SK-N-SH (cell line): Measurements from ENCODE around the gene TNFRSF4. TPM values are rescaled to one million over a fixed set of nuclear protein-coding genes. Genes with fewer than 3 reads are reported as not detected.

Experiments
- CTCF ChIA-PET: fragments of 300-600, 350-600 bp; formaldehyde crosslinking; extraction: SDS; loops from one replicate; lab custom pipeline; 2021; lab: Yijun Ruan, JAX
- POLR2A ChIA-PET: fragments of 350-600 bp; sonication (Branson Sonifier 250); formaldehyde crosslinking; extraction: SDS; loops from one replicate; lab custom pipeline; 2020; ENCODE audit warnings: antibody characterized with exemption, inconsistent platforms; lab: Yijun Ruan, JAX
- DNase-seq: peaks from one replicate; pipeline ENCODE4 v3.0.0; 2012
- H2AFZ ChIP-seq: fragments of 200-600 bp; sonication (generic); 2 replicates; pipeline ENCODE4 v1.8.1; 2016; ENCODE audit warnings: antibody characterized with exemption, mild to moderate bottlenecking, low read depth
- H3F3A ChIP-seq: fragments of 200-600 bp; sonication (generic); replicated peaks from 2 replicates; pipeline ENCODE3; 2016; ENCODE audit warnings: antibody characterized with exemption, mild to moderate bottlenecking; ENCODE audit not compliant: insufficient read depth
- H3K27ac ChIP-seq, 2 experiments: fragments of 200-500 bp in 1 of 2; fragments of 200-600 bp in 1 of 2; sonication (Bioruptor generic) in 1 of 2; sonication (generic), shearing (Covaris generic) in 1 of 2; 2 replicates each; pipeline versions ENCODE4 v1.5.1 to v1.6.1; 2014 to 2016; ENCODE audit warnings: low read depth in 2 of 2, inconsistent platforms in 1 of 2, low read length in 1 of 2, mild to moderate bottlenecking in 1 of 2, mixed read lengths in 1 of 2
- H3K27me3 ChIP-seq: fragments of 200-600 bp; sonication (generic), shearing (Covaris generic); 2 replicates; pipeline ENCODE4 v1.6.1; 2016; ENCODE audit warnings: mixed run types; ENCODE audit not compliant: insufficient read depth
- H3K36me3 ChIP-seq, 2 experiments: fragments of 200-500 bp in 1 of 2; fragments of 200-600 bp in 1 of 2; sonication (Bioruptor generic) in 1 of 2; sonication (generic) in 1 of 2; replicated peaks in 1 of 2; 2 replicates each; pipeline versions ENCODE3 to v1.5.1; 2014 to 2016; ENCODE audit warnings: low read length in 1 of 2, mild to moderate bottlenecking in 1 of 2; ENCODE audit not compliant: insufficient read depth in 2 of 2, control insufficient read depth in 1 of 2
- H3K4me1 ChIP-seq, 2 experiments: fragments of 200-500 bp in 1 of 2; fragments of 200-600 bp in 1 of 2; sonication (Bioruptor generic) in 1 of 2; sonication (generic), shearing (Covaris generic) in 1 of 2; 2 replicates each; pipeline versions ENCODE4 v1.5.1 to v1.6.1; 2014 to 2016; ENCODE audit warnings: low read depth in 1 of 2, low read length in 1 of 2, mixed run types in 1 of 2; ENCODE audit not compliant: insufficient read depth in 2 of 2, control insufficient read depth in 1 of 2
- H3K4me2 ChIP-seq: fragments of 200-600 bp; sonication (generic), shearing (Covaris generic); 2 replicates; pipeline ENCODE4 v1.6.1; 2017; ENCODE audit warnings: mixed run types
- H3K4me3 ChIP-seq, 2 experiments: fragments of 200-500 bp in 1 of 2; fragments of 200-600 bp in 1 of 2; sonication (Bioruptor generic) in 1 of 2; sonication (generic), shearing (Covaris generic) in 1 of 2; 2 replicates each; pipeline versions ENCODE4 v1.5.1 to v1.8.1; 2014 to 2016; ENCODE audit warnings: low read depth in 2 of 2, inconsistent platforms in 1 of 2, low read length in 1 of 2, mild to moderate bottlenecking in 1 of 2, mixed read lengths in 1 of 2, moderate library complexity in 1 of 2
- H3K79me2 ChIP-seq: fragments of 200-600 bp; sonication (generic); 2 replicates; pipeline ENCODE4 v1.8.1; 2017; ENCODE audit warnings: mild to moderate bottlenecking; ENCODE audit not compliant: insufficient read depth
- H3K9ac ChIP-seq: fragments of 200-600 bp; sonication (generic); 2 replicates; pipeline ENCODE4 v1.6.1; 2017; ENCODE audit warnings: mixed run types
- H3K9me2 ChIP-seq: fragments of 200-600 bp; sonication (generic); 2 replicates; pipeline ENCODE4 v1.6.1; 2017; ENCODE audit warnings: mixed run types
- H3K9me3 ChIP-seq: fragments of 200-600 bp; sonication (generic); 2 replicates; pipeline ENCODE4 v1.6.1; 2017; ENCODE audit warnings: mixed run types, mild to moderate bottlenecking, moderate library complexity
- H4K20me1 ChIP-seq: fragments of 200-600 bp; sonication (generic); 2 replicates; pipeline ENCODE4 v1.6.1; 2017; ENCODE audit warnings: mild to moderate bottlenecking, mixed run types; ENCODE audit not compliant: insufficient read depth
- ELF1 ChIP-seq: IDR thresholded peaks from 2 replicates; pipeline ENCODE4 v1.4.0; 2012
- EZH2phosphoT487 ChIP-seq: fragments of 200-600 bp; sonication (generic); IDR thresholded peaks from 2 replicates; pipeline ENCODE4 v1.6.1; 2017; ENCODE audit warnings: low read depth, mixed run types, mild to moderate bottlenecking, antibody characterized with exemption, moderate library complexity, borderline replicate concordance
- GABPA ChIP-seq: IDR thresholded peaks from 2 replicates; pipeline ENCODE4 v1.4.0; 2012; ENCODE audit warnings: low read depth, mild to moderate bottlenecking
- GATA2 ChIP-seq: sonication (generic); formaldehyde crosslinking; IDR thresholded peaks from 2 replicates; pipeline ENCODE4 v1.5.0; 2020; ENCODE audit warnings: mild to moderate bottlenecking, missing genetic modification reagents
- MAX ChIP-seq: IDR thresholded peaks from 2 replicates; pipeline ENCODE4 v1.4.0; 2012; ENCODE audit warnings: low read depth
- MXI1 ChIP-seq: IDR thresholded peaks from 2 replicates; pipeline ENCODE4 v1.6.1; 2012; ENCODE audit warnings: mild to moderate bottlenecking, low read depth, low read length, improper control_type of control experiment
- POLR2AphosphoS5 ChIP-seq: IDR thresholded peaks from 2 replicates; pipeline ENCODE4 v1.6.1; 2012; ENCODE audit warnings: low read depth, low read length
- RXRA ChIP-seq: IDR thresholded peaks from 2 replicates; pipeline ENCODE4 v1.4.0; 2012; ENCODE audit warnings: low read depth, mild to moderate bottlenecking, borderline replicate concordance
- SMC3 ChIP-seq: IDR thresholded peaks from 2 replicates; pipeline ENCODE4 v1.6.1; 2012; ENCODE audit warnings: low read depth, low read length, improper control_type of control experiment
- TEAD4 ChIP-seq: IDR thresholded peaks from 2 replicates; pipeline ENCODE4 v1.4.0; 2012; ENCODE audit warnings: mild to moderate bottlenecking, borderline replicate concordance; ENCODE audit not compliant: insufficient read depth
- USF2 ChIP-seq: fragments of 150-350 bp; IDR thresholded peaks from 2 replicates; pipeline ENCODE4 v1.6.1; 2017; ENCODE audit warnings: antibody characterized with exemption, low read length, low read depth, borderline replicate concordance
- YY1 ChIP-seq: IDR thresholded peaks from 2 replicates; pipeline ENCODE4 v1.4.0; 2012; ENCODE audit warnings: low read depth, mild to moderate bottlenecking
- WGBS: methylation state at CpG from one replicate; pipeline ENCODE4 v1.1.6; 2017; ENCODE audit warnings: low lambda C conversion rate; 5-methylcytosine and 5-hydroxymethylcytosine counted together
- polyA plus RNA-seq, 3 experiments: library from polyadenylated mRNA; depleted of rRNA; stranded (reverse); fragments of >200 nt; gene quantifications; 2 replicates each; pipeline ENCODE4 v1.2.3, GENCODE V29; 2012
- TF ChIP-seq, protein P1 (sequence below): fragments of 150-350 bp; IDR thresholded peaks from 2 replicates; pipeline ENCODE4 v1.6.1; 2016; ENCODE audit warnings: mild to moderate bottlenecking, low read depth, low read length
- TF ChIP-seq, protein P2 (sequence below): IDR thresholded peaks from 2 replicates; pipeline ENCODE4 v1.4.0; 2012; ENCODE audit warnings: low read depth, borderline replicate concordance

TNFRSF4 gene
- polyA plus RNA-seq, 1 of the 3 experiments (the other 2 are of a cell fraction): not detected

DNA sequence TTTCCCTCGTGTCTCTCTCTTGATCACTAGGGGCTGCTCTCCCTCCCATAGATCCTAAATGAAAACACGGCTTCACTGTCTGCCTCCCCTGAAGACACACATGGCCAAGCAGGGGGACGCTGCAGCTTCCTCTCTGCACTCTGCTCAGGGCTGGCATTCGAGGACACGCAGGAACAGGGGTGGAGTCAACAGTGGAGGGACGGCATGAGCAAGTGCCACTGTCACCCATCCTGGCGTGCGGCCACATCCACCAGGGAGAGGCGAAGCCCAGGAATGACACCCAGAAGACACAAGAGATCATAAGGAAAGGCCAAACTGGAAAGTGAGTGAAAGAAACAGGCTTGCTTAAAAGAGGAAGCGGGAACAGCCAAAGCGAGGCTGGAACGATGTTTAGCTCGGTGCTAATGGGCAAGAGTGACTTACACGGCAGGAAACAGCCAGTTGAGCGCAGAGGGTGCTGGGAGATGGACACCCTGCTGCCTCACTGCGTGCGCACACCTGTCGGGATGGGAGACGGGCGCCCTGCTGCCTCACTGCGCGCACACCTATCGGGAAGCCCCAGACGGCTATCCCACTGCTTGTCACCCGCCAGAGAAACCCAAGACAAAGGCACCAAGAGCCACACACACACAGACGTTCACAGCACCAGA, 46.1 kb upstream of the TNFRSF4 start:
- Histone ChIP-seq H3K36me3 (peaks cover 19 to 66% of the 10 kb centered on the region in 2 experiments), H4K20me1 (peaks cover 38% of the 10 kb centered on the region), H3K79me2 (peaks cover 44% of the 10 kb centered on the region), H3K27ac (no peak overlapping the region), H3F3A (peaks cover 6% of the 10 kb centered on the region), H3K4me3 (no peak overlapping the region), H3K27me3 (no peaks in the 10 kb centered on the region), H2AFZ (no peak overlapping the region), H3K9me2 (no peaks in the 10 kb centered on the region), H3K9ac (no peak overlapping the region), H3K4me2 (no peak overlapping the region), H3K4me1 (peaks cover 0 to 2% of the 10 kb centered on the region in 2 experiments; a peak in 2 of 4 replicates), H3K9me3 (no peaks in the 10 kb centered on the region)
- no peak for TF ChIP-seq TEAD4
- no peak for TF ChIP-seq USF2
- TF ChIP-seq YY1: no peak
- no peak for TF ChIP-seq ELF1
- no peak for TF ChIP-seq SMC3
- TF ChIP-seq, protein P1, sequence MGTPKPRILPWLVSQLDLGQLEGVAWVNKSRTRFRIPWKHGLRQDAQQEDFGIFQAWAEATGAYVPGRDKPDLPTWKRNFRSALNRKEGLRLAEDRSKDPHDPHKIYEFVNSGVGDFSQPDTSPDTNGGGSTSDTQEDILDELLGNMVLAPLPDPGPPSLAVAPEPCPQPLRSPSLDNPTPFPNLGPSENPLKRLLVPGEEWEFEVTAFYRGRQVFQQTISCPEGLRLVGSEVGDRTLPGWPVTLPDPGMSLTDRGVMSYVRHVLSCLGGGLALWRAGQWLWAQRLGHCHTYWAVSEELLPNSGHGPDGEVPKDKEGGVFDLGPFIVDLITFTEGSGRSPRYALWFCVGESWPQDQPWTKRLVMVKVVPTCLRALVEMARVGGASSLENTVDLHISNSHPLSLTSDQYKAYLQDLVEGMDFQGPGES: no peak
- TF ChIP-seq GATA2 (CRISPR knock-in tag): no peak
- no peak for TF ChIP-seq RXRA
- TF ChIP-seq MXI1: no peak
- no peak for TF ChIP-seq MAX
- TF ChIP-seq POLR2AphosphoS5: no peak
- TF ChIP-seq EZH2phosphoT487: no peak
- TF ChIP-seq GABPA: no peak
- TF ChIP-seq, protein P2, sequence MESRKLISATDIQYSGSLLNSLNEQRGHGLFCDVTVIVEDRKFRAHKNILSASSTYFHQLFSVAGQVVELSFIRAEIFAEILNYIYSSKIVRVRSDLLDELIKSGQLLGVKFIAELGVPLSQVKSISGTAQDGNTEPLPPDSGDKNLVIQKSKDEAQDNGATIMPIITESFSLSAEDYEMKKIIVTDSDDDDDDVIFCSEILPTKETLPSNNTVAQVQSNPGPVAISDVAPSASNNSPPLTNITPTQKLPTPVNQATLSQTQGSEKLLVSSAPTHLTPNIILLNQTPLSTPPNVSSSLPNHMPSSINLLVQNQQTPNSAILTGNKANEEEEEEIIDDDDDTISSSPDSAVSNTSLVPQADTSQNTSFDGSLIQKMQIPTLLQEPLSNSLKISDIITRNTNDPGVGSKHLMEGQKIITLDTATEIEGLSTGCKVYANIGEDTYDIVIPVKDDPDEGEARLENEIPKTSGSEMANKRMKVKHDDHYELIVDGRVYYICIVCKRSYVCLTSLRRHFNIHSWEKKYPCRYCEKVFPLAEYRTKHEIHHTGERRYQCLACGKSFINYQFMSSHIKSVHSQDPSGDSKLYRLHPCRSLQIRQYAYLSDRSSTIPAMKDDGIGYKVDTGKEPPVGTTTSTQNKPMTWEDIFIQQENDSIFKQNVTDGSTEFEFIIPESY: no peak
- DNase-seq: no peak
- POLR2A ChIA-PET: no interaction called here
- CTCF ChIA-PET: no interaction called here
- WGBS: 95% methylated on average over 22 of the region's 26 CpGs
